IPS-15b (cell line): Measurements from ENCODE around the gene MUC2.

ENCODE experiments used
- H3K27me3 ChIP-seq: one replicate; pipeline ENCODE4 v1.6.1; 2013; ENCODE audit warnings: low read length; ENCODE audit not compliant: control insufficient read depth, insufficient read depth
- H3K36me3 ChIP-seq: one replicate; pipeline ENCODE4 v1.6.1; 2013; ENCODE audit warnings: low read length; ENCODE audit not compliant: control insufficient read depth, insufficient read depth
- H3K4me1 ChIP-seq: one replicate; pipeline ENCODE4 v1.6.1; 2013; ENCODE audit warnings: mild to moderate bottlenecking, low read length; ENCODE audit not compliant: control insufficient read depth, insufficient read depth
- H3K4me3 ChIP-seq: one replicate; pipeline ENCODE4 v1.5.1; 2013; ENCODE audit warnings: low read depth, low read length
- H3K9ac ChIP-seq: one replicate; pipeline ENCODE4 v1.6.1; 2013; ENCODE audit warnings: low read depth, mild to moderate bottlenecking, low read length
- H3K9me3 ChIP-seq: one replicate; pipeline ENCODE4 v1.6.1; 2013; ENCODE audit warnings: mild to moderate bottlenecking, low read length; ENCODE audit not compliant: control insufficient read depth, insufficient read depth

The MUC2 gene

GRCh38 chr11:1088927-1089737 is 14.5 kb downstream of the MUC2 start:
- Histone ChIP-seq H3K9me3 (peaks cover 3% of the 10 kb centered on the region), H3K36me3 (no peaks in the 10 kb centered on the region), H3K27me3 (no peaks in the 10 kb centered on the region), H3K9ac (no peak overlapping the region), H3K4me3 (no peak overlapping the region), H3K4me1 (no peaks in the 10 kb centered on the region)

DNA sequence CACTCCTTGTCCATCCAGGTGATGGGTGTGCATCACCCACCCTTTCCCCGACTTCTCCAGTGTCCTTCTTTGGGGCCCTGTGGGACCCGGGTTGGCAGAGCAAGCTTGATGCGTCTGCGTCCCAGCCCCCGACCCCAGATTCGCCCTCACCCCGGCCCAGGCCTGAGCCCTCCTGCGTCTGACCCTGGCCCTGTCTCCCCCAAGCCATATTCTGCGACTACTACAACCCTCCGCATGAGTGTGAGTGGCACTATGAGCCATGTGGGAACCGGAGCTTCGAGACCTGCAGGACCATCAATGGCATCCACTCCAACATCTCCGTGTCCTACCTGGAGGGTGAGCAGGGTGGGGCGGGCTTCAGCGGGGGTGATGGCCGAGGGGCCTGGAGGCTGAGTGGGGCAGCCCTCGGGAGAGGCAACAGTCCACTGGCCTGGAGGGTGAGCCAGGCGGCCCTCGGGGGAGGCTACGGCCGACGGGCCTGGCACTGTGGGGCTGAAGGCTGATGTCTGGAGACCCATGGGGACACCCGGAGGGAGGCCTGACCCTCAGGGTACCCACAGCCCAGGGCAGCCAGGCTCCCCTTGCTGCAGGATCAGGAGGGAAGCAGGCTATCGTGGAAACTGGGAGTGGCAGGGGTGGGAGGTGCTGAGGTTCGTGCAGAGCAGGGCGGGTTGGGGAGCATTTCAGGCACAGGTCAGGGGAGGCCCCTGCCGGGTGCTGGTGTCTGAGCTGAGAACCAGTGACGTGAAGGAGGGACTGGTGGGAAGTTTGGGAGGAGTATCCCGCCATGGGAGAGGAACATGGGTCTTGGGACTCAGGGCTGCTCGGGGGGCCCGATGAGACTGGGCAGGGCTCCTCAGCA is 15.3 kb downstream of the MUC2 start:
- no peak overlapping the region for H3K4me3 ChIP-seq
- H3K9ac ChIP-seq = no peak overlapping the region

DNA sequence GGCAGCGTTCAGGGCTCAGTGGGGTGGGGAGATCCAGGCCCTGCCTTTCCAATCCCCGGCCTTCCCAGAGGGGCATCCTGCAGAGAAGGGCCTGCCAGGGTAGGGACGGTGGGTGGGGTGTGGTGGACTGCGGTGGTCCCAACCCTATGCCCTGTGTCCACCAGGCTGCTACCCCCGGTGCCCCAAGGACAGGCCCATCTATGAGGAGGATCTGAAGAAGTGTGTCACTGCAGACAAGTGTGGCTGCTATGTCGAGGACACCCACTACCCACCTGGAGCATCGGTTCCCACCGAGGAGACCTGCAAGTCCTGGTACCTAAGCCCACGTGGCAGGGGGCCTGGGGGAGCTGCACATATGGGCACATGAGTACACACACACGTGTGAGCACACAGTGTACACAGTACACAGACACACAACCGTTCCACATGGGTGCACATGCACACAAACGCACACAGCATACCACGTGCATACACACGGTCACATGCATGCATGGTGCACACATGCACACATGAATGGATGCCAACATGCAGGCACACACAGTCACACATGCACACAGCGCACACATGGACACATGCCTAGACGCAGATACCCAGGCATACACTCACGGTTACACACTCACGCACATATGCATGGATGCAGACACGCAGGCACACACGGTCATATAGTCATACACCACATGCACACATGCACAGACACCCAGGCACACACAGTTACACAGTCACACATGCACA is 16.1 kb downstream of the MUC2 start:
- H3K4me3 ChIP-seq = no peak overlapping the region
- no peaks in the 10 kb centered on the region for H3K27me3 ChIP-seq
- no peaks in the 10 kb centered on the region for H3K4me1 ChIP-seq
- peaks cover 3% of the 10 kb centered on the region for H3K9me3 ChIP-seq
- H3K36me3 ChIP-seq = no peaks in the 10 kb centered on the region
- no peak overlapping the region for H3K9ac ChIP-seq

More for the DNA sequence above, 15.3 kb downstream of the MUC2 start:
- peaks cover 3% of the 10 kb centered on the region for H3K9me3 ChIP-seq
- H3K36me3 ChIP-seq = no peaks in the 10 kb centered on the region
- H3K27me3 ChIP-seq = no peaks in the 10 kb centered on the region
- H3K4me1 ChIP-seq = no peaks in the 10 kb centered on the region

GRCh38 chr11:1091332-1092083 is 16.8 kb downstream of the MUC2 start:
- Histone ChIP-seq H3K27me3 (no peaks in the 10 kb centered on the region), H3K9me3 (peaks cover 3% of the 10 kb centered on the region), H3K4me1 (no peaks in the 10 kb centered on the region), H3K9ac (no peak overlapping the region), H3K36me3 (no peaks in the 10 kb centered on the region), H3K4me3 (no peak overlapping the region)

DNA sequence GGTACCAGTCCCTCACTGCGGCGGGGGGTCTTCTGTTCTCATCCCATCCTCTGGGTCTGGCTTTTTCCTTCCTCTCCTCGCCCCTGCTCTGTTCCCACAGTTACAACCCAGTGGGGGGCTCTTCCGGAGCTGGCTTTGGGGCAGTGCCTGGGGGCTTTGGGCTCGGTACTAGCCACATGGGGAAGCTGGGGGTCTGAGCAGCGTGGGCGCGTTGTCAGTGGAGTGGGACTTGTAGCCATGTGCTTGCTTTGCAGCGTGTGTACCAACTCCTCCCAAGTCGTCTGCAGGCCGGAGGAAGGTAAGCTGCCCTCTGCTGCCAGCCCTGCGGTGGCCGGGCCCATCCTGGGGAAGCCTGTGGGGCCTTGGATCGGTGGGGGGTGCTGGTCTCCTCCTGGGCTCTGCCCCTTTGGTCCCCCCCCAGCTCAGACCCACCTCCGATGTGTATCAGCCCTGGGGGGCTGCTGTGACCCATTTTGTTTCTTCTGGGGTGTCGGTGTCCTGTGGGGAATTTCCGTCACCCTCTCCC is 17.5 kb downstream of the MUC2 start:
- H3K9me3 ChIP-seq = peaks cover 3% of the 10 kb centered on the region

DNA sequence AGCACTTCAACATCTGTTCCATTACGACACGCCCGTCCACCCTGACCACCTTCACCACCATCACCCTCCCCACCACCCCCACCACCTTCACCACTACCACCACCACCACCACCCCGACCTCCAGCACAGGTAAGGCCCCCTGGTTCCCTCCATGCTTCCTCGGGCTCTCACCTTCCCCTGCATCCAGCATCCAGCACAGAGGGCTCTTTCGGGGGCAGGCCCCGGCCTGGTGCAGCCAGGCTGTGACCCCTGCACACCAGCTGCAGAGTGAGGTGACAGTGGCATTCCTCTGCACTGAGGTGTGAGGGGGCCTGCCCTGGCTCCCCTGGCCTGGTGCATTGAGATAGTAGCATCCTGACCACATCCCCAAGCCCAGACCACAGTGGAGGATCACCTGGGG is 18.2 kb downstream of the MUC2 start:
- H3K4me3 ChIP-seq = no peak overlapping the region
- H3K36me3 ChIP-seq = no peaks in the 10 kb centered on the region
- no peak overlapping the region for H3K9ac ChIP-seq
- H3K9me3 ChIP-seq = peaks cover 3% of the 10 kb centered on the region
- H3K4me1 ChIP-seq = no peaks in the 10 kb centered on the region
- H3K27me3 ChIP-seq = no peaks in the 10 kb centered on the region

More for the DNA sequence above, 17.5 kb downstream of the MUC2 start:
- Histone ChIP-seq H3K4me1 (no peaks in the 10 kb centered on the region), H3K4me3 (no peak overlapping the region), H3K9ac (no peak overlapping the region), H3K36me3 (no peaks in the 10 kb centered on the region), H3K27me3 (no peaks in the 10 kb centered on the region)

DNA sequence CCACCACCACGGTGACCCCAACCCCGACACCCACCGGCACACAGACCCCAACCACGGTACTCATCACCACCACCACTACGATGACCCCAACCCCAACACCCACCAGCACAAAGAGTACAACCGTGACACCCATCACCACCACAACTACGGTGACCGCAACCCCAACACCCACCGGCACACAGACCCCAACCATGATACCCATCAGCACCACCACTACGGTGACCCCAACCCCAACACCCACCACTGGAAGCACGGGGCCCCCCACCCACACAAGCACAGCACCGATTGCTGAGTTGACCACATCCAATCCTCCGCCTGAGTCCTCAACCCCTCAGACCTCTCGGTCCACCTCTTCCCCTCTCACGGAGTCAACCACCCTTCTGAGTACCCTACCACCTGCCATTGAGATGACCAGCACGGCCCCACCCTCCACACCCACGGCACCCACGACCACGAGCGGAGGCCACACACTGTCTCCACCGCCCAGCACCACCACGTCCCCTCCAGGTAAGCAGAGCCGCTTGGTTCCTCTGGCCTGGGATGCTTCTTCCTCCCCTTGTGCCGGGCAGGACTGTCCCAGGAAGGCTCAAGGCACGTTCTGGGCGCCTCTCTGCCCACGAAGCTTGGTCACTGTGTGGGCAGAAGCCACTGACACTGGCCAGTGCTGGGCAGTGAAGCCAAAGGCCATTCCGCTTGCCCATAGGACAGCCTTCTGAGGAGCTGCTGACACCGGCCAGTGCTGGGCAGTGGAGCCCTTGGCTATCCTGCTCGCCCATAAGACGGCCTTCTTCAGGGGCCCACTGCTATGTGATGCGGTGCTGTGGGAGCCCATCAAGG is 25.1 kb downstream of the MUC2 start:
- Histone ChIP-seq H3K9me3 (no peaks in the 10 kb centered on the region), H3K4me3 (no peak overlapping the region), H3K4me1 (no peaks in the 10 kb centered on the region), H3K9ac (no peak overlapping the region), H3K36me3 (no peaks in the 10 kb centered on the region), H3K27me3 (no peaks in the 10 kb centered on the region)

DNA sequence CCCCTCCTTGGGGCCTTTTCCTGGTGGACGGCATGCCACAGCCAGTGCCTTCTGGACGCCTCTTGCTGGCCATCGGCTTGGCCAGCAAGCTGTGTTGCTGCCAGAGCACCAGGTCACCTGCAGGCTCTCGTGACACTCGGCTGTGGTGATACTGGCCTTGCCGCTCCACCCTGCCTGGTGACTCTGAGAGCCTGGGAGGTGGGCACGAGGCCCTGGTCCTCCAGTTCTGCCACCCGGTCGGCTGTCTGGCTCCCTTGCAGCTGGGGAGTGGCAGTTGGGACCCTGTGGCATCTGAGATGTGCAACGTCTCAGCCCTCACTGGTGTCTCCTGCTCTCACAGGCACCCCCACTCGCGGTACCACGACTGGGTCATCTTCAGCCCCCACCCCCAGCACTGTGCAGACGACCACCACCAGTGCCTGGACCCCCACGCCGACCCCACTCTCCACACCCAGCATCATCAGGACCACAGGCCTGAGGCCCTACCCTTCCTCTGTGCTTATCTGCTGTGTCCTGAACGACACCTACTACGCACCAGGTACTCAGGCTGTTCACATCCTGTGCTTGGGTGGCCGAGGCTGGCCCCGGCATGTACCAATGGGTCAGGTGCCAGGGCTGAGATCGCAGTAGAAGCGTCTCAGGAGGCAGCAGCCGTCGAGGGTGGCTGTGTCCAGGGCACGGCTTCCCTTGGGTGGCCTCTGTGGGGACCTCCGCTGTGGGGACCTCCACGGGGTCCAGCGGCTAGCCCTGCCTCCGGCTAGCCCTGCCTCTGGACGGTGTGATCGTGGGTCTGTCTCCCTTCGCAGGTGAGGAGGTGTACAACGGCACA is 26.0 kb downstream of the MUC2 start:
- Histone ChIP-seq H3K9me3 (no peaks in the 10 kb centered on the region), H3K4me3 (no peak overlapping the region)

GRCh38 chr11:1101318-1102089 is 26.8 kb downstream of the MUC2 start:
- Histone ChIP-seq H3K27me3 (no peaks in the 10 kb centered on the region), H3K4me1 (no peaks in the 10 kb centered on the region), H3K9me3 (no peaks in the 10 kb centered on the region), H3K36me3 (no peaks in the 10 kb centered on the region), H3K9ac (no peak overlapping the region), H3K4me3 (no peak overlapping the region)

More for the DNA sequence above, 26.0 kb downstream of the MUC2 start:
- Histone ChIP-seq H3K27me3 (no peaks in the 10 kb centered on the region), H3K4me1 (no peaks in the 10 kb centered on the region), H3K36me3 (no peaks in the 10 kb centered on the region), H3K9ac (no peak overlapping the region)
